Stomach (tissue), 9 donors: ENCODE measurements around the gene TRIM4. TPM values are rescaled to one million over a fixed set of nuclear protein-coding genes. Genes with fewer than 3 reads are reported as not detected.

Source experiments
- DNase-seq, 2 donors: peaks; one replicate each; pipeline versions ENCODE4 v3.0.0 to v3.0.0-alpha.2; 2013 to 2019
- H3K27ac ChIP-seq, 5 donors: fragments of 200-600 bp in 4 of 5; sonication (generic) in 4 of 5; one replicate each; pipeline ENCODE4 v1.5.1; 2013 to 2019; ENCODE audit warnings: mild to moderate bottlenecking in 1 of 5, moderate library complexity in 1 of 5
- H3K27me3 ChIP-seq, 3 donors: fragments of 200-600 bp; sonication (generic); one replicate each; pipeline ENCODE4 v1.5.1; 2017 to 2019; ENCODE audit warnings: mixed run types in 1 of 3
- H3K36me3 ChIP-seq, 4 donors: fragments of 200-600 bp; sonication (generic); 1 replicate in 3 of 4; 2 replicates in 1 of 4; pipeline ENCODE4 v1.5.1; 2016 to 2019
- H3K4me1 ChIP-seq, 4 donors: fragments of 200-600 bp; sonication (generic); one replicate each; pipeline ENCODE4 v1.5.1; 2016 to 2019
- H3K4me3 ChIP-seq, 4 donors: fragments of 200-600 bp; sonication (generic) in 3 of 4; one replicate each; pipeline ENCODE4 v1.5.1; 2016 to 2019; ENCODE audit warnings: mild to moderate bottlenecking in 1 of 4
- H3K9me3 ChIP-seq, 4 donors: fragments of 200-600 bp; sonication (generic); one replicate each; pipeline ENCODE4 v1.5.1; 2016 to 2019
- EP300 ChIP-seq: sonication (generic); formaldehyde crosslinking; IDR thresholded peaks from one replicate; pipeline ENCODE4 v1.6.1; 2017; ENCODE audit warnings: antibody characterized with exemption
- POLR2A ChIP-seq, 4 donors: fragments of 450-650 bp; IDR thresholded peaks; one replicate each; pipeline ENCODE4 v1.6.1; 2016; ENCODE audit warnings: antibody characterized with exemption in 4 of 4, control low read depth in 2 of 4, mild to moderate bottlenecking in 1 of 4, moderate library complexity in 1 of 4
- POLR2AphosphoS5 ChIP-seq, 3 donors: sonication (generic); formaldehyde crosslinking; IDR thresholded peaks; one replicate each; pipeline ENCODE4 v1.6.1; 2016; ENCODE audit warnings: antibody characterized with exemption in 3 of 3
- WGBS, 5 donors: extraction: QIAGEN DNeasy Blood & Tissue Kit in 3 of 5; methylation state at CpG; one replicate each; pipeline versions ENCODE4 v1.1.5 to v1.1.7; 2013 to 2018; 5-methylcytosine and 5-hydroxymethylcytosine counted together
- intact Hi-C: fragments of 100-400 bp; cut with DNase I; formaldehyde crosslinking; loops from one replicate; pipeline ENCODE4 v1.15.1; 2023; ENCODE audit warnings: low total_unique reads
- polyA plus RNA-seq, 3 donors: library from polyadenylated mRNA; stranded (reverse); fragments of 200-250 nt; gene quantifications; one replicate each; pipeline ENCODE4 v1.2.3, GENCODE V29; 2013
- total RNA-seq, 5 donors: library from RNA; depleted of rRNA; stranded (reverse); fragments of >200 nt; gene quantifications; one replicate each; pipeline versions ENCODE4 v1.1.0 to v1.2.3, GENCODE V29; 2014 to 2016
- TF ChIP-seq, protein P1 (sequence below), 7 experiments: fragments of 450-650 bp in 4 of 7; fragments of 200-600 bp in 3 of 7; sonication (generic) in 3 of 7; IDR thresholded peaks; one replicate each; pipeline ENCODE4 v1.5.1; 2016 to 2019; ENCODE audit warnings: antibody characterized with exemption in 7 of 7, control low read depth in 2 of 7, mild to moderate bottlenecking in 1 of 7
- donor health status: healthy with polysubstance abuse.
- donor health status: Bipolar disorder and iron deficiency.
- donor health status: healthy.

Gene TRIM4
- total and polyA plus RNA-seq, 8 donors, result 12.6 to 46.1 (median 30.3) TPM

DNA sequence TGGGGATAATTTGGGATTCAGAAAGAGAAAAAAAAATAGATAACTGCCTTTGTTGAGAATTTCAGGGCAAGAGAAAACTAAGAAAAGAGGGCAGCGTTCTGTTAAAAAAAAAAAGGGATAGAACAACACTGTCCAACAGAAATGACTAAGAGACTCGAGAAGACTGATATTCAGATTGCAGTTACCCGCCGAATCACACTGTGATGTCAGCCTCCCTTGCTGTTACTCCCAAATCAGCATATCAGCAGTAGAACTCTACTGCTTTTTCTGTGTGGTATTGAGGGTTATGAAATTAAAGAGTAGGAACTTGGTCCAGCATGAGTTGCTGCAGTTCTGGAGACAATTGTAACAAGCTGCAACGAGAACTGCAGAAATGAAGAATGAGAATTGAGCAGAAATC, 8.2 kb upstream of the TRIM4 start:
- Histone ChIP-seq H3K9me3 (no peaks in the 10 kb centered on the region), H3K4me1 (peaks cover 0 to 13% (median 6%) of the 10 kb centered on the region in 4 donors), H3K27ac (no peak overlapping the region), H3K27me3 (peaks cover 0 to 20% (median 0%) of the 10 kb centered on the region in 3 donors), H3K4me3 (no peak overlapping the region), H3K36me3 (no peaks in the 10 kb centered on the region)
- DNase-seq, result no peak
- TF ChIP-seq POLR2AphosphoS5 (IDR thresholded peaks at IDR 0.05) (no peak), POLR2A (IDR thresholded peaks at IDR 0.05) (no peak), EP300 (no peak)
- TF ChIP-seq, protein P1, sequence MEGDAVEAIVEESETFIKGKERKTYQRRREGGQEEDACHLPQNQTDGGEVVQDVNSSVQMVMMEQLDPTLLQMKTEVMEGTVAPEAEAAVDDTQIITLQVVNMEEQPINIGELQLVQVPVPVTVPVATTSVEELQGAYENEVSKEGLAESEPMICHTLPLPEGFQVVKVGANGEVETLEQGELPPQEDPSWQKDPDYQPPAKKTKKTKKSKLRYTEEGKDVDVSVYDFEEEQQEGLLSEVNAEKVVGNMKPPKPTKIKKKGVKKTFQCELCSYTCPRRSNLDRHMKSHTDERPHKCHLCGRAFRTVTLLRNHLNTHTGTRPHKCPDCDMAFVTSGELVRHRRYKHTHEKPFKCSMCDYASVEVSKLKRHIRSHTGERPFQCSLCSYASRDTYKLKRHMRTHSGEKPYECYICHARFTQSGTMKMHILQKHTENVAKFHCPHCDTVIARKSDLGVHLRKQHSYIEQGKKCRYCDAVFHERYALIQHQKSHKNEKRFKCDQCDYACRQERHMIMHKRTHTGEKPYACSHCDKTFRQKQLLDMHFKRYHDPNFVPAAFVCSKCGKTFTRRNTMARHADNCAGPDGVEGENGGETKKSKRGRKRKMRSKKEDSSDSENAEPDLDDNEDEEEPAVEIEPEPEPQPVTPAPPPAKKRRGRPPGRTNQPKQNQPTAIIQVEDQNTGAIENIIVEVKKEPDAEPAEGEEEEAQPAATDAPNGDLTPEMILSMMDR (IDR thresholded peaks at IDR 0.05), result no peak
- WGBS, 5 donors, result 66 to 78% (median 74%) methylated on average over 5 of the region's 5 CpGs
- intact Hi-C loops, result no loop called here

DNA sequence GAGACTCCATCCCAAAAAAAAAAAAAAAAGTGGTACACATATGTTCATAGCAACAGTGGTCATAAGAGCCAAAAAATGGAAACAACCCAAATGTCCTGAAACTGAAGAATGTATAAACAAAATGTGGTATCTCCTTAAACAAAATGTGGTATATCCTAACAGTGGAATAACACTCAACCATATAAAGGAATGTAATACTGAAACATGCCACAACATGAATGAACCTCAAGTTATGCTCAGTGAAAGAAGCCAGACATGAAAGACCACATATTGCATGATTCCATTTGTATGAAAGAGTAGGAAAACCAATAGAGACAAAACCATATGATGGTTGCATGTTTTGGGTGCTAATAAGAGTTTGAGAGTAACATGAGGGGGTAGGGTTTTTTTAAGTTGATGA, 7.0 kb upstream of the TRIM4 start:
- H3K4me1 ChIP-seq, result peaks cover 0 to 13% (median 6%) of the 10 kb centered on the region in 4 donors
- TF ChIP-seq POLR2A (IDR thresholded peaks at IDR 0.05) (no peak), EP300 (no peak), POLR2AphosphoS5 (IDR thresholded peaks at IDR 0.05) (no peak)
- TF ChIP-seq, protein P1 (IDR thresholded peaks at IDR 0.05), result no peak
- no peaks in the 10 kb centered on the region for H3K9me3 ChIP-seq
- H3K27me3 ChIP-seq, result peaks cover 0 to 20% (median 0%) of the 10 kb centered on the region in 3 donors
- DNase-seq, result no peak
- no peak overlapping the region for H3K4me3 ChIP-seq
- intact Hi-C loops, result no loop called here
- peaks cover 0 to 4% (median under 1%) of the 10 kb centered on the region in 4 donors for H3K36me3 ChIP-seq
- H3K27ac ChIP-seq, result no peak overlapping the region

DNA sequence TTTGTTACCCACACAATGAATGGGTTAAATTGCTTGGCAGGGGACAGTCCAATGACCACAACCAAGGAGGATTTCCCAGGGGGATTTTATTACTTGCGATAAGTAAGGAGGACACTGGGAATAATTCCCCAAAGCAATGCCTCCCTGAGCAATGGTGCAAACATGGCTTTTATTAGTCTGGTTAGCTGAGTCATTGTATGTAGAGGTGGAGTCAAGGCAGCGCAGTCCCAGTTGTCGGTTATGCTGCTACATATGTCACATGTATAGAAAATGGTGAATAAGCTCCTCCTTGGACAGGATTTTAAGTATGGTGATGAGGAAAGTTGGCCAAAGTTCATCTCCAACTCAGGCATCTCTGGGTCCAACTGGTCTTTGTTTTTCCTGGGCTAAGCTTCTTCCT, 3.9 kb upstream of the TRIM4 start:
- Histone ChIP-seq H3K27ac (no peak overlapping the region), H3K36me3 (peaks cover 0 to 7% (median 1%) of the 10 kb centered on the region in 4 donors), H3K27me3 (peaks cover 0 to 9% (median 0%) of the 10 kb centered on the region in 3 donors), H3K4me3 (no peak overlapping the region), H3K4me1 (peaks cover 14 to 22% (median 18%) of the 10 kb centered on the region in 4 donors), H3K9me3 (no peaks in the 10 kb centered on the region)
- intact Hi-C loops, result no loop called here
- TF ChIP-seq, protein P1 (IDR thresholded peaks at IDR 0.05), result no peak
- TF ChIP-seq EP300, result no peak
- no peak for TF ChIP-seq POLR2A (IDR thresholded peaks at IDR 0.05)
- no peak for TF ChIP-seq POLR2AphosphoS5 (IDR thresholded peaks at IDR 0.05)
- DNase-seq, result no peak
- 90 to 95% (median 94%) methylated on average over 3 of the region's 3 CpGs for WGBS, 5 donors

- no peaks in the 10 kb centered on the region for H3K27me3 ChIP-seq
- WGBS, 5 donors, result 58 to 89% (median 77%) methylated on average over 3 of the region's 3 CpGs
- intact Hi-C loops, result no loop called here
- no peak for TF ChIP-seq POLR2A (IDR thresholded peaks at IDR 0.05)
- no peak for TF ChIP-seq EP300
- TF ChIP-seq POLR2AphosphoS5 (IDR thresholded peaks at IDR 0.05), result no peak
- TF ChIP-seq, protein P1 (IDR thresholded peaks at IDR 0.05), result no peak
- H3K4me1 ChIP-seq, result peaks cover 37 to 53% (median 44%) of the 10 kb centered on the region in 4 donors
- H3K9me3 ChIP-seq, result no peaks in the 10 kb centered on the region
- peaks cover 7 to 31% (median 15%) of the 10 kb centered on the region in 4 donors for H3K36me3 ChIP-seq
- peak overlapping the region; percentile 70 to 88 (median 80) for H3K4me3 ChIP-seq
- peak overlapping the region in 4 of 5 donors; percentile 93 to 97 (median 95) for H3K27ac ChIP-seq
- peak in 1 of 2 donors; percentile 14 for DNase-seq
These were observed 819 bp upstream of the TRIM4 start for GRCh38 chr7:99920149-99920548.
